ENCODE results near the gene AFF1.

DNA sequence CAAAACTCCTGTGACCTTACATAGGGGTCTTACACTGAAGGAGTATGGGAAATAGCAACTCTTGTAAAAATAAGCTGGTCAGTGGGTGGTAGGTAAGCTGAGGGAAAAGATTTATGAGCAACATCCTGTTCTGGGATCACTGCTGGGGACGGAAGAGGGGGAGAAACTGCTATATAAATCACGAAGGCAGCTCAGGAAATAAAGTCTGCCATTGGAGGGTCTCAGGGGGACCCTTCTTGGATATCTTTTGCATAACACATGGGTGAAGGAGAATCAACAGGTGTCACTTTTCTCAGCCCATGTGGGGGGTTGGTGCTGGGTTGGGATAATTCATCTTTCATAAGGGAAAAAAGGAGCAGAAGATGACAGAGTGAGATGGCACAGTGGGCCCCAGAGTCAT lies 33.7 kb downstream of the AFF1 start:
- TF ChIP-seq, protein P1, sequence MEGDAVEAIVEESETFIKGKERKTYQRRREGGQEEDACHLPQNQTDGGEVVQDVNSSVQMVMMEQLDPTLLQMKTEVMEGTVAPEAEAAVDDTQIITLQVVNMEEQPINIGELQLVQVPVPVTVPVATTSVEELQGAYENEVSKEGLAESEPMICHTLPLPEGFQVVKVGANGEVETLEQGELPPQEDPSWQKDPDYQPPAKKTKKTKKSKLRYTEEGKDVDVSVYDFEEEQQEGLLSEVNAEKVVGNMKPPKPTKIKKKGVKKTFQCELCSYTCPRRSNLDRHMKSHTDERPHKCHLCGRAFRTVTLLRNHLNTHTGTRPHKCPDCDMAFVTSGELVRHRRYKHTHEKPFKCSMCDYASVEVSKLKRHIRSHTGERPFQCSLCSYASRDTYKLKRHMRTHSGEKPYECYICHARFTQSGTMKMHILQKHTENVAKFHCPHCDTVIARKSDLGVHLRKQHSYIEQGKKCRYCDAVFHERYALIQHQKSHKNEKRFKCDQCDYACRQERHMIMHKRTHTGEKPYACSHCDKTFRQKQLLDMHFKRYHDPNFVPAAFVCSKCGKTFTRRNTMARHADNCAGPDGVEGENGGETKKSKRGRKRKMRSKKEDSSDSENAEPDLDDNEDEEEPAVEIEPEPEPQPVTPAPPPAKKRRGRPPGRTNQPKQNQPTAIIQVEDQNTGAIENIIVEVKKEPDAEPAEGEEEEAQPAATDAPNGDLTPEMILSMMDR (IDR thresholded peaks at IDR 0.05), result no peak
- TF ChIP-seq POLR2A (IDR thresholded peaks at IDR 0.05), result no peak
